ENCODE results near the gene DOCK6. TPM values are rescaled to one million over a fixed set of nuclear protein-coding genes. Genes with fewer than 3 reads are reported as not detected.

DOCK6 gene
- total RNA-seq, 2 donors from 2014 or later: 93.8 to 111 TPM

- H3K4me3 Mint-ChIP-seq: no peak overlapping the region
These were observed 109.8 kb downstream of the DOCK6 start for GRCh38 chr19:11152318-11153062.

GRCh38 chr19:11151181-11151580 lies 111.1 kb downstream of the DOCK6 start:
- Histone ChIP-seq H3K4me1 (ENCODE audit: control insufficient read depth, insufficient read depth, low read length) (no peaks in the 10 kb centered on the region), H3K9ac (ENCODE audit: extremely low read depth, low read length, poor library complexity, severe bottlenecking) (no peak overlapping the region), H3K27me3 (ENCODE audit: control insufficient read depth, insufficient read depth, low read length, poor library complexity, severe bottlenecking) (no peaks in the 10 kb centered on the region), H3K27ac (ENCODE audit: low read depth, low read length) (no peak overlapping the region), H3K4me3 (ENCODE audit: low read length) (no peak overlapping the region), H3K36me3 (ENCODE audit: control insufficient read depth, insufficient read depth, low read length) (peaks cover 13% of the 10 kb centered on the region), H3K9me3 (ENCODE audit: control insufficient read depth, low read length) (no peaks in the 10 kb centered on the region)
- H3K27ac Mint-ChIP-seq: peak overlapping the region; percentile 52
- peaks cover 23% of the 10 kb centered on the region for H3K36me3 Mint-ChIP-seq (ENCODE audit: low read depth)
- DNase-seq: no peak
- H3K9me3 Mint-ChIP-seq: no peaks in the 10 kb centered on the region
- H3K4me3 Mint-ChIP-seq: no peak overlapping the region
- H3K27me3 Mint-ChIP-seq (ENCODE audit: insufficient read depth): no peaks in the 10 kb centered on the region
- H3K4me1 Mint-ChIP-seq: peaks cover 8% of the 10 kb centered on the region
- no peak for TF ChIP-seq CTCF (conservative IDR thresholded peaks at IDR 0.05)
- WGBS, 2 experiments (ENCODE audit: insufficient coverage in 1 of 2, insufficient read length in 1 of 2): 94 to 100% methylated on average over 7 of the region's 7 CpGs

More at GRCh38 chr19:11152318-11153062, 109.8 kb downstream of the DOCK6 start:
- H3K9ac ChIP-seq (ENCODE audit: extremely low read depth, low read length, poor library complexity, severe bottlenecking): no peak overlapping the region
- H3K27ac Mint-ChIP-seq: peak overlapping the region; percentile 72
- H3K27me3 Mint-ChIP-seq (ENCODE audit: insufficient read depth): no peaks in the 10 kb centered on the region
- H3K4me1 ChIP-seq (ENCODE audit: control insufficient read depth, insufficient read depth, low read length): no peaks in the 10 kb centered on the region
- peaks cover 10% of the 10 kb centered on the region for H3K4me1 Mint-ChIP-seq
- TF ChIP-seq CTCF (conservative IDR thresholded peaks at IDR 0.05): no peak
- H3K9me3 Mint-ChIP-seq: no peaks in the 10 kb centered on the region
- H3K4me3 ChIP-seq (ENCODE audit: low read length): no peak overlapping the region
- DNase-seq: no peak
- WGBS, 2 experiments (ENCODE audit: insufficient coverage in 1 of 2, insufficient read length in 1 of 2): 93 to 96% methylated on average over 8 to 11 of the region's 11 CpGs
- H3K36me3 Mint-ChIP-seq (ENCODE audit: low read depth): peaks cover 15% of the 10 kb centered on the region
- H3K27me3 ChIP-seq (ENCODE audit: control insufficient read depth, insufficient read depth, low read length, poor library complexity, severe bottlenecking): no peaks in the 10 kb centered on the region
- H3K9me3 ChIP-seq (ENCODE audit: control insufficient read depth, low read length): no peaks in the 10 kb centered on the region
- peaks cover 13% of the 10 kb centered on the region for H3K36me3 ChIP-seq (ENCODE audit: control insufficient read depth, insufficient read depth, low read length)
- H3K27ac ChIP-seq (ENCODE audit: low read depth, low read length): no peak overlapping the region

Other genes with a start within 250 kb of the DOCK6 start
- gene LDLR, start 173.1 kb downstream of the DOCK6 start, total RNA-seq: 100 to 1,000 TPM in 1 of 2 donors, 10 to 100 TPM in 1; 61.0 to 101 TPM
- 10 to 100 TPM; 35.4 to 50.0 TPM for gene SPC24, start 106.7 kb downstream of the DOCK6 start, total RNA-seq
- 10 to 100 TPM; 74.2 to 87.7 TPM for gene KANK2, start 65.0 kb downstream of the DOCK6 start, total RNA-seq
- gene ANGPTL8, start 22.9 kb downstream of the DOCK6 start, total RNA-seq: not detected
- not detected for gene TSPAN16, start 33.6 kb upstream of the DOCK6 start, total RNA-seq
- 10 to 100 TPM; 37.2 to 43.2 TPM for gene RAB3D, start 77.1 kb upstream of the DOCK6 start, total RNA-seq
- 10 to 100 TPM; 58.2 to 58.9 TPM for gene TMEM205, start 83.7 kb upstream of the DOCK6 start, total RNA-seq
- 10 to 100 TPM; 12.2 to 15.2 TPM for gene CCDC159, start 84.0 kb upstream of the DOCK6 start, total RNA-seq
- gene PLPPR2, start 92.9 kb upstream of the DOCK6 start, total RNA-seq: 1 to 10 TPM; 3.1 to 6.8 TPM
- gene SWSAP1, start 112.1 kb upstream of the DOCK6 start, total RNA-seq: 1 to 10 TPM; 2.2 to 2.8 TPM
- 10 to 100 TPM; 27.0 to 39.5 TPM for gene EPOR, start 121.8 kb upstream of the DOCK6 start, total RNA-seq
- gene RGL3, start 156.8 kb upstream of the DOCK6 start, total RNA-seq: 100 to 1,000 TPM; 125 to 131 TPM
- 1 to 10 TPM in 1 of 2 donors, under 1 TPM in 1; 0.88 to 2.4 TPM for gene ODAD3, start 172.6 kb upstream of the DOCK6 start, total RNA-seq
- gene PRKCSH, start 173.1 kb upstream of the DOCK6 start, total RNA-seq: 100 to 1,000 TPM; 454 to 459 TPM
- under 1 TPM in 1 of 2 donors, not detected in 1; 0.55 TPM for gene ELAVL3, start 218.5 kb upstream of the DOCK6 start, total RNA-seq
- 10 to 100 TPM; 12.3 to 12.6 TPM for gene ZNF653, start 243.3 kb upstream of the DOCK6 start, total RNA-seq

Data from endodermal cell (in vitro differentiated cells).